BJ (cell line): Measurements from ENCODE around the gene STK39. TPM values are rescaled to one million over a fixed set of nuclear protein-coding genes. Genes with fewer than 3 reads are reported as not detected.

ENCODE experiments used
- CTCF ChIA-PET: fragments of 350-600 bp; formaldehyde crosslinking; extraction: SDS; loops from one replicate; lab custom pipeline; 2021; ENCODE audit warnings: antibody characterized with exemption, inconsistent platforms; lab: Yijun Ruan, JAX
- POLR2A ChIA-PET: fragments of 300-600 bp; sonication (Branson Sonifier 250); formaldehyde crosslinking; extraction: SDS; loops from one replicate; lab custom pipeline; 2021; ENCODE audit warnings: antibody characterized with exemption; lab: Charles Lee
- DNase-seq: peaks from one replicate; pipeline ENCODE4 v3.0.0-alpha.2; 2011; ENCODE audit warnings: low read depth
- H3K27me3 ChIP-seq: 2 replicates; pipeline ENCODE4 v1.6.0; 2011; ENCODE audit warnings: low read length; ENCODE audit not compliant: control insufficient read depth, insufficient read depth
- H3K36me3 ChIP-seq: 2 replicates; pipeline ENCODE4 v1.5.1; 2011; ENCODE audit warnings: low read length; ENCODE audit not compliant: control insufficient read depth, insufficient read depth
- H3K4me3 ChIP-seq: 2 replicates; pipeline ENCODE4 v1.5.1; 2011; ENCODE audit warnings: low read depth, mild to moderate bottlenecking, control low read depth, low read length
- CTCF ChIP-seq: IDR thresholded peaks from 2 replicates; pipeline ENCODE4 v1.5.1; 2011; ENCODE audit warnings: low read depth, mild to moderate bottlenecking, control low read depth, inconsistent platforms, low read length, moderate library complexity; ENCODE audit not compliant: insufficient read depth
- polyA plus RNA-seq: library from polyadenylated mRNA; depleted of rRNA; stranded (reverse); fragments of >200 nt; gene quantifications from 2 replicates; pipeline ENCODE4 v1.2.3, GENCODE V29; 2011

Gene STK39
- polyA plus RNA-seq, 1 experiment: 7.6 TPM

- Histone ChIP-seq H3K36me3 (no peaks in the 10 kb centered on the region), H3K4me3 (no peak overlapping the region), H3K27me3 (no peaks in the 10 kb centered on the region)
- no peak for TF ChIP-seq CTCF
- DNase-seq: no peak
- ChIA-PET CTCF (no interaction called here), POLR2A (no interaction called here)
These were observed 80.4 kb downstream of the STK39 start for GRCh38 chr2:168166902-168167510.

- Histone ChIP-seq H3K27me3 (no peaks in the 10 kb centered on the region), H3K4me3 (no peak overlapping the region), H3K36me3 (no peaks in the 10 kb centered on the region)
- POLR2A ChIA-PET: no interaction called here
- CTCF ChIA-PET: no interaction called here
- no peak for TF ChIP-seq CTCF
- DNase-seq: no peak
These were observed 81.2 kb downstream of the STK39 start for GRCh38 chr2:168165985-168166901.

- Histone ChIP-seq H3K4me3 (no peak overlapping the region), H3K27me3 (no peaks in the 10 kb centered on the region), H3K36me3 (no peaks in the 10 kb centered on the region)
- TF ChIP-seq CTCF: no peak
- ChIA-PET POLR2A (no interaction called here), CTCF (no interaction called here)
- DNase-seq: no peak
These were observed 82.0 kb downstream of the STK39 start for GRCh38 chr2:168165397-168165796.

- H3K4me3 ChIP-seq: no peak overlapping the region
- H3K36me3 ChIP-seq: no peaks in the 10 kb centered on the region; the same call in 1 of the 2 replicates
- no peaks in the 10 kb centered on the region for H3K27me3 ChIP-seq
- no peak for DNase-seq
- ChIA-PET CTCF (interaction anchor here (1.0 kb wide), 1 partner anchor 85 kb away, joined by 3 read pairs; no protein-coding TSS in a partner anchor), POLR2A (no interaction called here)
- TF ChIP-seq CTCF: no peak
These were observed 86.5 kb downstream of the STK39 start for GRCh38 chr2:168160897-168161296.
